ENCODE measurements around the gene NFIB.

Gene NFIB

DNA sequence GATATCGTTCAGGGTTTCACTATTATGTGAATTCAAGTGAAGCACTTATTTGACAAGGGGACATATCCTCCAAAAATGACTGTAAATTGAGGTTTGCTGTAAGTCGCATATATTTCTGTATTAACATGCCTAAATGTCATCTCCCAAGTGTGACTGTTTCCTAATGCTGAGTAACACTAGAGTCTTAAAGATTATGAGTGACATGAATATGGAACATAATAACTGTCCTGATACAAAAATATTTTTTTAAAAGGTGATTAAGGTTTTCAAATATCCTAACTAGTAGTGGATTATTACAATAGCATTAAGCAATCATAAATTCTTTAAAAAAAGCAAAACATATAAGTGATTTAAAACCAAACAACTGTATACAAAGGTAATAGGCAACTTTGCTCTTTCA, 3.6 kb downstream of the NFIB start:
- peak overlapping the region; percentile 99 for H3K4me3 ChIP-seq (replicated peaks; ENCODE audit: low read depth, low read length)
- DNase-seq (ENCODE audit: low read depth) = no peak
- TF ChIP-seq, protein P1, sequence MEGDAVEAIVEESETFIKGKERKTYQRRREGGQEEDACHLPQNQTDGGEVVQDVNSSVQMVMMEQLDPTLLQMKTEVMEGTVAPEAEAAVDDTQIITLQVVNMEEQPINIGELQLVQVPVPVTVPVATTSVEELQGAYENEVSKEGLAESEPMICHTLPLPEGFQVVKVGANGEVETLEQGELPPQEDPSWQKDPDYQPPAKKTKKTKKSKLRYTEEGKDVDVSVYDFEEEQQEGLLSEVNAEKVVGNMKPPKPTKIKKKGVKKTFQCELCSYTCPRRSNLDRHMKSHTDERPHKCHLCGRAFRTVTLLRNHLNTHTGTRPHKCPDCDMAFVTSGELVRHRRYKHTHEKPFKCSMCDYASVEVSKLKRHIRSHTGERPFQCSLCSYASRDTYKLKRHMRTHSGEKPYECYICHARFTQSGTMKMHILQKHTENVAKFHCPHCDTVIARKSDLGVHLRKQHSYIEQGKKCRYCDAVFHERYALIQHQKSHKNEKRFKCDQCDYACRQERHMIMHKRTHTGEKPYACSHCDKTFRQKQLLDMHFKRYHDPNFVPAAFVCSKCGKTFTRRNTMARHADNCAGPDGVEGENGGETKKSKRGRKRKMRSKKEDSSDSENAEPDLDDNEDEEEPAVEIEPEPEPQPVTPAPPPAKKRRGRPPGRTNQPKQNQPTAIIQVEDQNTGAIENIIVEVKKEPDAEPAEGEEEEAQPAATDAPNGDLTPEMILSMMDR (IDR thresholded peaks at IDR 0.05; ENCODE audit: low read length, missing control alignments) = no peak

DNA sequence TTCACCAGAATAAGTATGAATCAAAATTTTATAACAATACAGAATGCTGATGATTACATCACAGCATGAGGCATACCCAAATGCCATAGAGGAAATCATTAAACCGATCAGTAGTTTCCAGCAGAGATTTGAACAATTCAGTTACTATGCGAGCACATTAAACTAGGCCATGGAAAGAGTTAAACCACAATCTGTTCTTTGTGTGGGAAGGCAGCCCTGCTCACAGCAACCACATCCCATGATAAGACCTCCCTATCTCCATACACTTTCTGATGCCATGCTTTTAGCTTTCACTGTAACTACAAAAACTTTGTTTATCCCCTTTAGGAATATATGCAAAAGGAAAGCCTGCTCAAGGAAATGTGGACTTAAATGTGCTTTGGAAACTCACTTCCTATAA, 4.5 kb downstream of the NFIB start:
- H3K4me3 ChIP-seq (replicated peaks; ENCODE audit: low read depth, low read length) = peak overlapping the region; percentile 99

DNA sequence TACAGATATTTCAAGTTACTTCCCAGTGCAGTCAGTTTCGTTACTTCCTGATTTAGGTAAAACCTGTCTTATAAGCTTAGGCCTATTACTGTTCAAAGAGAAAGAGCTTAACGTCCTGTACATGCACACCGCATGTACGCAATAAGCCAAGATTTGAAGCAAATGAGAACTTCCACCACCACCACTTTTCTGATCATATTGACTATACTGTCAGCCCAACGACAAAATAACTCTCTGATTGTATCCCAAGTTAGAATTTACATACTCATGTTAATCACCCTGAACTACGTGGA, 5.1 kb downstream of the NFIB start:
- peak overlapping the region; percentile 99 for H3K4me3 ChIP-seq (replicated peaks; ENCODE audit: low read depth, low read length)
- DNase-seq (ENCODE audit: low read depth) = no peak
- TF ChIP-seq, protein P1 (IDR thresholded peaks at IDR 0.05; ENCODE audit: low read length, missing control alignments) = no peak

More for the DNA sequence above, 4.5 kb downstream of the NFIB start:
- TF ChIP-seq, protein P1 (IDR thresholded peaks at IDR 0.05; ENCODE audit: low read length, missing control alignments) = no peak
- peak; percentile 83 for DNase-seq (ENCODE audit: low read depth)

DNA sequence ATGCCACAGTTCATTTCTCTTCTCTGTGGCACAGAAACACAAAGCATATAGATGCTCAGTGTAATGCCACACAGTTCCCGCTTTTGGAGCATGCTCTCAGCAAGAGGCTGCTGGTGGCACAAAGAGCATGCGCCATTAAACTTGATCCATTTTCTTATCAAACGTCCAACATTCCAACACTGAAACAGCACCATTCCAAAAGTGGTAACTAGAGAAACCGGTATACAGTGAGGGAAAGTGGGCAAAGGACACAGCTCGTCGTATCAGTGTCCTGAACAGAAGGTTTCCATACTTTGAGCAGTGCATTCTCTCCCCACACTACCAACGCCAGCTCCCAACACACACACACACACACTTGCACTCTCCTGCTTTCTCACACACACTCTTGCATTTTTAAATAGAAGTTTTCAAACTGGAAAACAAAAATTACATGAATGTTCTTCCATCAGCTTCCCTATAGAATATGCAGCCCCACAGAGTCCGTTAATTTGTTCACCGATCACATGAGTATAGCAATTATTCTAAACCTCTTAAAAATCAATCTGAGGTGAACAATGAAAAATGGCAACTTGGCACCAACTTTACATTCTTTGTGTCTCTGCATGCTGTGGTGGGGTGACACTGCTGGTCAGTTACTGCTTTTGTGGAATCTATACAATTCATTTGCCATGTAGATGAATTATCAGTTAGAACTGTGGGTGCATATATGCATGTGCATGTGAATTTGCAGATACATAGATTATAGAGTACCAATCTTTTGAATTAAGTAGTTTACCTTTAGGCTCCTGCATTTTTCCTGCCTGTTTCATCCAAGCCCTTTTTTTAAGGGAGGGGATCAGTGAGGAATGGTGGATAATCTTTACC, 5.7 kb downstream of the NFIB start:
- TF ChIP-seq, protein P1 (IDR thresholded peaks at IDR 0.05; ENCODE audit: low read length, missing control alignments) = no peak
- DNase-seq (ENCODE audit: low read depth) = peak; percentile 54
- peak overlapping the region; percentile 99 for H3K4me3 ChIP-seq (replicated peaks; ENCODE audit: low read depth, low read length)

DNA sequence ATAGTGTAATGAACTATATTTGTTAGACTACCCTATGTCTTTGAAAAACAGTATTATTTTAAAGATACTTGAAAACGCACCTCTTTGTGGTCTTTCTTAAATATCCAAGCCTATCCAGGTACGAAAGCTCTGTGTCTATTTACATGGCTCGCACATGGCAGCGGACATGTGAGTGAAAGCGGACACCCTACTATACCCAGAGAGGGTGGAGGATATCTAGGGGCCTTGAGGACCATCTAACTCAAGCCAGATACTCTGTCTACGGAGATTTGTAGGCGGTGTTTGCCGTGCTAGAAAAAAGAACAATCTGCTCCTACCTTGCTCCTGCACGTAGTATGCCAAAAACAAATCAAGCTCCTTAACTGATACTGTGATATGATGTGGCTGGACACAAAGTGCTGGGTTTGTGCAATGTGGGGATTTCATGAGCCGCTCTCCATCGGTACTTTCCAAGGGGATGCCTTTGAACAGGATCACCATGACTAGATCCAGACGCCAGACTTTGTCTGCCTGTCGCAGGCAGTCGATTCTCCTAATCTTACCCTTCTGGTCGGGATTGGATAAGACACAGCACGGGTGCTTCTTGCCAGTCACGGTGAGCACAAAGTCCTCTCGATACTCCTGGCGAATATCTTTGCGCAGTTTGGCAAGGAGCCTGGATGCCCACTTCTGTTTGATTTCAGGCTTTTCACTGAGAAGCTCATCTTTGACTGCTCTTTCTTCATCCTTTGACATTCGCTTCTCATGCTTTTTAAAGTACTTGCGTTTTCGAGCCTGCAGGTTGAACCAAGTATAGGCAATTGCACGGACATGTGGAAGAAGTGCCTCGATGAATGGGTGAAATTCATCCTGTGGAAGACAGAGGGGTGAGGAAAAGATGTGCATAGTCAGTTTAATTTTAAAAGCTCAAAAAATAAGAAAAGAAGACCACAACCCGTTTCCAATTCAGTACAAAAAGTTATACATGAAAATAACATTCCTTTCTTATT, 7.0 kb downstream of the NFIB start:
- peak; percentile 57 for DNase-seq (ENCODE audit: low read depth)
- TF ChIP-seq, protein P1 (IDR thresholded peaks at IDR 0.05; ENCODE audit: low read length, missing control alignments) = peak; percentile 4
- H3K4me3 ChIP-seq (replicated peaks; ENCODE audit: low read depth, low read length) = peak overlapping the region; percentile 18

DNA sequence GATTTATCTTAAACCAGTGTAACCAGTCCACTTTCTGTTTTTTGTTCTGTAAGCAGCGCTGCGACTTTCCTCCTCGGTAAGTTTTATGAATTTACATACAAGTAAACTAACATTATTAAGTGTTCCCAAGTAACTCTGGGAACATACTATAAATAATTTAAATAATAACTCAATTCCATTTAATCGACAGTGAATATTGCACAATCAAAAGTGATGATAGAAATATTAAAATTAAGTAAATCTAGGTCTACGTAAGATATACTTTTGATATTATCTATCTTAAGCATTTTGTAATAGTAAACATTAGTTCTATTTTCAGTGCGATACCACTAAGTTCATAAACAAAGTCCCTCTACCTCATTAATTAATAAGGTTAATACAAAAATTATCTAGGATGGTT, 7.8 kb downstream of the NFIB start:
- DNase-seq (ENCODE audit: low read depth) = no peak
- TF ChIP-seq, protein P1 (IDR thresholded peaks at IDR 0.05; ENCODE audit: low read length, missing control alignments) = no peak
- no peak overlapping the region for H3K4me3 ChIP-seq (replicated peaks; ENCODE audit: low read depth, low read length)
